HG02852 (cell line): ENCODE measurements around the gene LRFN4.

ENCODE experiments used
- ATAC-seq: cut with Tn5 transposase; IDR thresholded peaks from one replicate; pipeline ENCODE4 v1.9.1; 2021; ENCODE audit warnings: mild to moderate bottlenecking, moderate library complexity; ENCODE audit not compliant: unreplicated experiment

LRFN4 gene

GRCh38 chr11:66887526-66887925, 30.7 kb downstream of the LRFN4 start:
- ATAC-seq, result no peak

GRCh38 chr11:66888282-66888681, 31.4 kb downstream of the LRFN4 start:
- ATAC-seq, result no peak

- no peak for ATAC-seq
These were observed 33.1 kb downstream of the LRFN4 start for GRCh38 chr11:66889960-66890359.

- peak; percentile 95 for ATAC-seq
These were observed 35.2 kb downstream of the LRFN4 start for GRCh38 chr11:66891851-66892660.

GRCh38 chr11:66892911-66893310, 36.0 kb downstream of the LRFN4 start:
- no peak for ATAC-seq

GRCh38 chr11:66894141-66894540, 37.3 kb downstream of the LRFN4 start:
- no peak for ATAC-seq

- ATAC-seq, result no peak
These were observed 45.1 kb downstream of the LRFN4 start for GRCh38 chr11:66901964-66902390.

- ATAC-seq, result no peak
These were observed 45.8 kb downstream of the LRFN4 start for GRCh38 chr11:66902486-66903177.

- no peak for ATAC-seq
These were observed 47.2 kb downstream of the LRFN4 start for GRCh38 chr11:66904055-66904454.

- ATAC-seq, result no peak
These were observed 47.7 kb downstream of the LRFN4 start for GRCh38 chr11:66904561-66904960.

- ATAC-seq, result no peak
These were observed 48.2 kb downstream of the LRFN4 start for GRCh38 chr11:66904981-66905521.

GRCh38 chr11:66905631-66906030, 48.8 kb downstream of the LRFN4 start:
- no peak for ATAC-seq

GRCh38 chr11:66906061-66906733, 49.3 kb downstream of the LRFN4 start:
- ATAC-seq, result no peak

GRCh38 chr11:66907751-66908630, 51.1 kb downstream of the LRFN4 start:
- no peak for ATAC-seq

- no peak for ATAC-seq
These were observed 52.3 kb downstream of the LRFN4 start for GRCh38 chr11:66909181-66909580.

- no peak for ATAC-seq
These were observed 53.2 kb downstream of the LRFN4 start for GRCh38 chr11:66910016-66910415.
